GM18861 (cell line): ENCODE measurements around the gene COIL.

Source experiments
- ATAC-seq: cut with Tn5 transposase; IDR thresholded peaks from one replicate; pipeline ENCODE4 v1.9.1; 2021; ENCODE audit not compliant: unreplicated experiment

Gene COIL

DNA sequence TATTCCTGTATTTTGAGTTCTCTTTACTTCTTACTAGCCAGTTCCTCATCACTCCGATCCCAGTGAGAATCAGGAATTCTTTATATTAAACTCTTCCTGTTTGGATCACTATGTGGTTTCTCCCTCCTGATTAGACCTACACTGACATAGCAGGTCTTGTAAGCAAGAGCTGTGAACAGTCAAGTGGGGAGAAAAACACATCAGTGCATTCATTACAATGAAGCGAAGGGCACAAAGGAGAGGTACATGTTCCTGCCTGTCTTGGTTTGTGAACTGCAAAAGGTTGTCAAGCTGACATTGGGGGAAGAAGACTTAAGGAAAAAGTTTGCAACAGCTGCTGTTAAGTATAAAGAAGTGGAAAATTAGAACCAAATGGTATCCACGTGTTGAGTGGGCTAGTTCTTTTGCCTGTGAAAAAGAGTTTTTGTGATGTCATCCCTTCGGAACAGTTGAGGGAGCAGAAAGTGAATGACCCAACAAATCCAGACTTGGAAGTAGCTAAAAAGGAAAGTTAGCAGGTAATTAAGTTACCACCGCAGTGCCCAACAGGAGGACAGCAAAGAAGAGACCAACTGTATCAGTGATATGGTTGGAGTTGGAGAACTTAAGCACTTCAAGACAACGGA is 24.0 kb downstream of the COIL start:
- ATAC-seq: no peak

GRCh38 chr17:56935461-56935860 is 25.4 kb downstream of the COIL start:
- no peak for ATAC-seq

DNA sequence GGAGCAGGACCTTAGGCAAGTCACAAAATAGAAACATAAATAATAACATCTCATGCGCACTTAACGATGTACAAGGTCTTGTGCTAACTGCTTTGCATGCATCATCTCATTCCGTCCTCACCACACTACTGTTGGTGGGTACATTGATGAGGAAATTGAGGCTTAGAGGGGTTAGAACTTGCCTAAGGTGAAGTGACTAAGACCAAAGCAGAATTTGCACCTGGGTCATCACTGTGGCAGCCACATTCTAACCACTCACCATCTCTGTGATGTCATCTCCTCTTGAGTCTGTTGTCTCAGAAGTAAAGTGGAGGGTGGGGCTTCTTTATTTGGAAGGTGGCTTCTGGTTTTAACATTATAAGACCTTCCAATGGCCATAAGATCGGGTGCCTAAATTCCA is 26.6 kb downstream of the COIL start:
- ATAC-seq: no peak

DNA sequence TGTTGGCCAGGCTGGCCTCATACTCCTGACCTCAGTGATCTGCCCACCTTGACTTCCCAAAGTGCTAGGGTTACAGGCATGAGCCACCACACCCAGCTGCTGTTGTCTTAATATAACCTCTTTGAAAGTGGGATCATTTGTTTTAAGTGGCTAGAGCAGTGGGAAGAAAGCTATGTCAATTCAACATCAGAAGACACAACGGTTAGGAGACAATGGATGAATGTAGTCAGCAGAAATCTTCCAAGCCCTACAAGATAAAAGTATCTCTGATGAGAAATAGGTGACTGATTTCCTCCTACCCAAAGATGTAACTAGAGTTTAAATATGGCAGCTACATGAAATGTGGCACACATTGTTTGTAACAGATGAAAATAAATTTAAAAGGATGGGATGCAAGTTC is 27.0 kb downstream of the COIL start:
- no peak for ATAC-seq

DNA sequence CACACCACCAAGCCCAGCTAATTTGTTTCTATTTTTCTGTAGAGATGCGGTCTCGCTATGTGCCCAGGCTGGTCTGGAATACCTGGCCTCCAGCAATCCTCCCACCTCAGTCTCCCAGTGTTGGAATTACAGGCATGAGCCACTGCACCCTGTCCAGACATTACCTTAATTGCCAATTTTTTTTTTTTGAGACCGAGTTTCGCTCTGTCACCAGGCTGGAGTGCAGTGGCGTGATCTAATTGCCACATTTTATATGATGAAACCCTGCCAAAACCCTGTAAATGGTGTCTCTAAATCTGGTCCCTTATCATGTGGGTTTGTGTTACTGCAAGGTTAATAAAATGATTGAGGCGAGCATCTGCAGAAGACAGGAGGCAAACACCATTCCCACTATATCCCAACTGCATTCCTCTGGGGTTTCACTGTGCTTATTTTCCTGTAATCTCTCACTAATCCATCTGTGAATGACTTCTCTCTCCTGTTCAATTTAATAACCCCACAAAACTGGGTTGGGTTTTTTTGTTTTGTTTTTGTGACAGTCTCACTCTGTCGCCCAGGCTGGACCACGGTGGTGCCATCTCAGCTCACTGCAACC is 27.6 kb downstream of the COIL start:
- ATAC-seq: no peak

DNA sequence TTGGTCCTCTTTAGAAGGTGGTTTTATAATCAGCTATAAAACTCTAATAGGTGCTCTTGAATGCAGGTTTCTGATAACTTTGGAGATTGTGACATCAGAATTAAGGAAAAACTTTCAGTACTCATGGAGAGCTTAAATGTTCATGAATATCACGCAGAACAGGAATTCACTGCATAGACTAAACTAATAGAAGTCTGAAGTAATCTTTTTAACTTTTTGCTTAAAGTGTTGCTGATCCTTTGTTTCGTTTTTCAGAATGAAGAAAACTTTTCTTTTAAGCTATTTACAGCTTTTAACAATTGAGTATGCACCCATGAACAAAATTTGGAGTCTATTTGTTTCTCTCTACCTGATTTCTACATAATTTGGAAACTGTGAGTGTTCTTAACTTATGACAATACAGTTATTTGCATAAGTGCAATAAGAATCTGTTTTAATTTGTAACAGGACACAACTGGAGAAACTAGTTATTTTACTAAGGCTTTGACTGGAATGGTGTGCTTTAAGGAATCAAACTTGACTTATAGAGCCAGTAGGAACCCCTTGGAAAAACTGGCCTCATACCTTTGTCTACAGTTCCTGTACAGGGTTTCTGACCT is 30.0 kb downstream of the COIL start:
- no peak for ATAC-seq

DNA sequence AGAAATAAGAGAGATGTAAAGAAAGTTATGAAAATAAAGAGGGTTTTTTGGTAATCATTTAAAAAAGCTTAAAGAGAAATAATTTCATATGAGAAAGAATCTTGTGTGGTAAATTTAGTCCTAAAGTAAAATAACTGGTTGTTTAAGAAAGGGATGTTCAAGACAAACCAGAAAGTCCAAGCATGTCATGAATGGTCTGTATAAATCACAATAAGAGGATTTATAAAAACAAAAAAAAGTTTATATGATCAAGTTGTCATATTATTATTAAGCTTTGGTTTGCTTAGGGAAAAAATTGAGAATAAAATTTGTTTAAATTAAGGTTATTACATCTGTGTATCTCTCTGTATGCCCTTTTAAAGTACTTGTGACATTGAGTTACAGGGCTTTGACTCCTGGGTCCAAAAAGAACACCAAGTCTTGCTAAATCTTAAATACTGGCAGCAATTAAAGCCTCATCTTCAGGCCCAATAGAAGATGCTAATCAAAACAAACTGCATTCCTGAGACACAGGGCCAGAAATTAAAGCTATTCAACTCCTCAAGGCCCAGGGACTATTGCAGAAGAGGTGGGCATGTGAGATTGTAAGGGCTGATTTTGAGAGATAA is 31.4 kb downstream of the COIL start:
- no peak for ATAC-seq

- no peak for ATAC-seq
These were observed 32.3 kb downstream of the COIL start for GRCh38 chr17:56928586-56928985.

- ATAC-seq: no peak
These were observed 34.1 kb downstream of the COIL start for GRCh38 chr17:56926704-56927103.

DNA sequence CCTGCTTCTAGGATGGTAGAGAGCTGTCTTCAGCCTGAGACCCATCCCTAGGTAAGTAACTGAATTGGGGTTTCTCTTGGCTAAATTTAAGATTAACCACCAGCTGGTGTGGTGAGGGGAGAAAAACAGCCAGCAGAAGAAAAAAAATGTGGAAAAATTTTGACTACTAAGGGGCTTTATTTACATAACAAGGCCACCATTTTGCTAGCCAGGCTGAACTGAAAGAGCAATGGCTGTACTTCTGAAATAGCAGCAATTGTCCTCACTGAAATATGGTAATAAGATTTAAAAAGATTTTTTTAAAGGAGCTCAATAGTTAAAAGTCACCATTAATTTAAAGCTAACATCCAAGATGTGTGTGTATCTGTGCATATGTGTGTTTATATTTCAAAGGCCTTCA is 34.6 kb downstream of the COIL start:
- ATAC-seq: no peak

DNA sequence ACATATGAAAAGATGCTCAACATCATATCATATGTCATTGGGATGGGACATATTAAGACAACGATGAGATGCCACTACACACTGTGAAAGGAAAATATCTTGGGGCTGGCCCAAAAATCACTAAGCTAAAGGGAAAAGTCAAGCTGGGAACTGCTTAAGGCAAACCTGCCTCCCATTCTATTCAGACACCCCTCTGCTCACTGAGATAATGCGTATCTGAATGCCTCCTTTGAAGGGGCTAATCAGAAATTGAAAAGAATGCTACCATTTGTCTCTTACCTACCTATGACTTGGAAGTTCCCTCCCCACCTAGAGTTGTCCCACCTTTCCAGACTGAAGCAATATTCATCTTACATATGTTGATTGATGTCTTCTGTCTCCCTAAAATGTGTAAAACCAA is 35.8 kb downstream of the COIL start:
- no peak for ATAC-seq

DNA sequence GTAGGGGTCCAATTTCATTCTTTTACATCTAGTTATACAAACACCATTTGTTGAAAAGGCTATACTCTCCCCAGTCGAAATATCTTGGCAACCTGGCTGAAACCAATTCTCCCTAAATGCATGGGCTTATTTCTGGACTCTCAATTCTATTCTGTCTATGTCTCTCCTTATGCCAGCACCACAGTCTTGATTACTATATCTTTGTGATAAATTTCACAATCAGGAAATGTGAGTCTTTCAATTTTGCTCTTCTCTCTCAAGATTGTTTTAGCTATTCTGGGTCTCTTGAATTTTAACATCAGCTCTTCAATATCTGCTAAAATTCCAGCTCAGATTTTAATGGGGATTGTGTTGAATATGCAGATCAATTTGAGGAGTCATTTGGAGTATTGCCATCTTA is 41.1 kb downstream of the COIL start:
- ATAC-seq: no peak

DNA sequence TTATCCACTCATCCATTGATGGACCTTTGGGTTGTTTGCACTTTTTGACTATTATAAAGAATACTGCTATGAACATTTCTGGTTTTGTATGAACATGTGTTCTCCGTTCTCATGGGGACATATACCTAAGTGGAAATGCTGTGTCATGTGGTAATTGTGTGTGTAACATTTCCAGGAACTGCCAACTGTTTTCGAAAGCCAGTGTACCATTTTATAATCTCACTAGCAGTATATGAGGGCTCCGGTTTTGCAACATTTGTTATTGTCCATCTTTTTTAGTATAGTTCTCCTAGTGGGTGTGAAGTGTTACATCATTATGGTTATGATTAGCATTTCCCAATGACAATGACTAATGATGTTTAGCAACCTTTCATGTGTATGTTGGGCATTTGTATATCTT is 41.9 kb downstream of the COIL start:
- ATAC-seq: no peak

DNA sequence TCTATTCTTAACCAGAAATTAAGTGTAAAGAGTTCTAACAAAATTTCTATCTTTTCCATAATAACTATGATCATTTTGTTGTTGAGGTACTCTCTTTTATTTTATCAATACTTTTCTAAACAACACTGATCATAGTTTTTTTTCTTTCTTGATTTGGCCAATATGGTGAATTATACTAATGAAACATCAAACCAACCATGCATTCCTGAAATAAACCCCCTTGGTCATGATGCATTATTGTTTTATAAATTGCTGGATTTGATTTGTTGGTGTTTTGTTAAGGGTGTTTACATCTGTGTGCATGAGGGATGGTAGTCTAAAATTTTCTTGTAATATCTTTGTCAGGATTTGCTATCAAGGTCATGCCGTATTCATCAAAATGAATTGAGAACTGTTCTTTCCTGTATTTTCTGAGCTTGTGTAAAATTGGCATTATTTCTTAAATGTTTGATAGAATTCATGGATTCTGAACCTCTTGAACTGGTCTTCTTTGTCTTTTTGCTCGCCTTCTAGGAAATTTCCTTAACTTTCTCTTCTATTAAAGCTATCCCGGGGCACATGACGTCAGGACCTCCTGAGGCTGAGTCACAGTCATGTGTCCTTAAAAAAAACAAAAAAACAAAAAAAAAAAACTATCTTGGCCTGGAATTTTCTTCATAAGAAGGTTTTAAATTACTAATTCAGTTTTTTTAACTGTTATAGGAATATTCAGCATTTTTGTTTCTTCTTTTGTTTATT is 43.1 kb downstream of the COIL start:
- ATAC-seq: no peak

DNA sequence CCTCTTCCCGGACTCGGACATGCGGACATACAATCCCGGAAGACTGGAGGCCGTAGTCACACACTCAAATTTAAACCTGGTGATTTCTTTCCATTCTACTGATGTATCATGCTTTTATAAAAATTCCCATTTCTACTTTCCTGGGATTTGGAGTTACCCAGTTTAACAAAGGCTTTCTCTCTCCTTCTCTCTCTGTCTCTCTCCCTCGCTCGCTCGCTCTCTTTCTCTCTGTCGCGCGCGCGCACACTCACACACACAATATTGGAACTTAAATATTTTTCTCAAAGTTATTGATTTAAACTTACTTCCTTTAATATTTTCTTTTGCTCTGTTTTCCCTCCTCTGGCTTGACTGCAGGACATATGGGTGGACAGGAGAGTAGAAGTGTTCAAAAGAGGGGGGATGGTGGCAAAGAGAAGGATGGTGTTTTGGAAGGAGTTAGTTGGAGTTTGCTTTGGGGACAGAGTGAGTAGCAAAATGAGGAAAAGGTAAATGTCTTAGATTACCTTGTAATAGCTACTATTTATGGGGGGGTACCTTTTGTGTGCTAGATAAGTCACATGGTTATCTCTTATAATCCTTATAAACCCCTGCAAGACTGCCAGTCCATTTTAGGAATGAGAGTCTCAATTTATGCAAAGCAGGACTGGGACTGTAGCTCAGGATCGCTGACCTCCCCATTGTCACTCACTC is 46.1 kb downstream of the COIL start:
- ATAC-seq: no peak

DNA sequence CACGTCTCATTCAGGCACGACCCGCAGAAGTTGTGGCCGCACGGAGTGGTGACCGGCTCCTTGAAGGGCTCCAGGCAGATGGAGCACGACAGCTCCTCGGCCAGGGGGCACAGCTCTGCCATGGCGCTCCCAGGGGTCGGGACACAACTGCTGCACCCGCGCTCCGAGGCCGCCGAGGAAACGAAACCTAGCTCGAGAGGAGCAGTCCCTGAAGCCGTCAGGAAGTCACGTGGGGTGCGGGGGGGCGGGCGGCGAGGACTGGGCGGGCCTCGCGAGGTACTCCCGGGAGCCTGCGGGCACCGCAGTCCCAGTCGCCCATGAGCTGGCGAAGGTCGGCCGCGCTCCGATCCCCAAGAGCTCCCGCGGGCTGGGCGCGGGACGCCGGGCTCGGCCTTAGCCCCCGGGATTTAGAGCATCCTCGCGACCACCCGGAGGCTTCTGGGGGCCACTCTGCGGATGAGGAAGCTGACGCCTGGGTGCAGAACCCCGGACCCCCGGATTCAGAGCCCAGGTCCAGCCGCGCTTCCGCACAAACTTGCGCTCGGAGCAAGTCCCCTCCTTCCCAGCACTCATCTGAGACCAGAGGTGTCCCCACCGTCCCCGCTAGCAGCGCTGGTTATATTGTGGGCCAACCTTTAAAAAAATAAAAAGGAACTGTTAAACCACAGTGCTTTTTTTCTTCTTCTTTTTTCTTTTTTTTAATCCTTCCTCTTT is 46.8 kb downstream of the COIL start, which contains the start of gene TRIM25:
Gene TRIM25, minus strand, starts transcription at position 183 of the 714 bp plus-strand sequence. Its CDS starts 61 bp downstream, at position 122.
- ATAC-seq: peak; percentile 47

DNA sequence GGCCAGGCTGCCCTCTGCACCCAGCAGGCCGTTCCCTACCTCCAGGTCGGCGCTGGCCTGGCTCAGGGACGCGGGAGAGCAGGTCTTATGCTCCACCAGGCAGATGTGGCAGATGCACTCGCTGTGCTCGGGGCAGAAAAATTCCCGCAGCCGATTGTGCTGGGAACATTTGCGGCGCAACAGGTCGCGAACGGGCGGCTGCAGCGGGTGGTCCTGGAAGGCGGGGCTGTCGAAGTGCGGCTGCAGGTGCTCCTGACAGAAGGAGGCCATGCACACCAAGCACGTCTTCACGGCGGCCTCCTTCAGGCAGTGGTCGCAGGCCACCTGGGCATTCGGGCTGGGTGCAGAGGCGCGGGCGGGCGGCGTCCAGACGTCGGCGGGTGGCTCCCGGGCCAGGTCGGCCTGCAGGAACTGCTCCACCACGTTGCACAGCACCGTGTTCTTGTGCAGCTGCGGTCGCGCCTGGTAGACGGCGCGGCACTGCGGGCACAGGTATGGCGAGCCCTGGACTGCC is 47.4 kb downstream of the COIL start:
- peak; percentile 21 for ATAC-seq

GRCh38 chr17:56913000-56913311 is 47.9 kb downstream of the COIL start:
- ATAC-seq: no peak

GRCh38 chr17:56912105-56912999 is 48.5 kb downstream of the COIL start:
- ATAC-seq: no peak
